ENCODE measurements around the gene CD82.

Gene CD82

GRCh38 chr11:44565211-44565952, at the start of gene CD82:
Gene CD82 (plus strand): TSS chr11:44565663. CDS start chr11:44594663, 29,000 bp downstream.
- Histone ChIP-seq H3K9me3 (replicated peaks in 1 of 11) (no peaks in the 10 kb centered on the region), H3K27ac (peak within 1 kb of the TSS; percentile 65 to 96 (median 84)), H3K4me3 (peak within 1 kb of the TSS; percentile 56 to 72 (median 66)), H4K20me1 (peaks cover 0 to 4% (median 0%) of the 10 kb centered on the region in 11 experiments; a peak in 1 of 22 replicates), H3K4me1 (peaks cover 67 to 94% (median 75%) of the 10 kb centered on the region in 10 experiments), H3K27me3 (no peaks in the 10 kb centered on the region), H3K36me3 (no peaks in the 10 kb centered on the region), H3K9ac (peak within 1 kb of the TSS; percentile 67 to 87 (median 82)), H3K4me2 (peak within 1 kb of the TSS; percentile 95 to 100 (median 99))
- TF ChIP-seq Cebpa-rat (IDR thresholded peaks at IDR 0.05), result no peak

GRCh38 chr11:44516688-44517507, 48.6 kb upstream of the CD82 start:
- H3K9ac ChIP-seq, result no peak overlapping the region

GRCh38 chr11:44517541-44517940, 47.9 kb upstream of the CD82 start:
- Histone ChIP-seq H3K9me3 (replicated peaks in 1 of 11) (no peaks in the 10 kb centered on the region), H3K27me3 (peaks cover 11 to 26% (median 19%) of the 10 kb centered on the region in 11 experiments; a peak in 20 of 22 replicates), H3K27ac (no peak overlapping the region), H4K20me1 (peaks cover 0 to 3% (median 0%) of the 10 kb centered on the region in 11 experiments; a peak in 1 of 22 replicates), H3K4me3 (no peak overlapping the region), H3K9ac (no peak overlapping the region), H3K4me1 (peaks cover 0 to 12% (median 2%) of the 10 kb centered on the region in 10 experiments; a peak in 6 of 20 replicates), H3K36me3 (no peaks in the 10 kb centered on the region), H3K4me2 (no peak overlapping the region)
- no peak for TF ChIP-seq Cebpa-rat (IDR thresholded peaks at IDR 0.05)

More at GRCh38 chr11:44516688-44517507, 48.6 kb upstream of the CD82 start:
- H4K20me1 ChIP-seq, result peaks cover 0 to 3% (median 0%) of the 10 kb centered on the region in 11 experiments; a peak in 1 of 22 replicates
- no peak overlapping the region for H3K4me3 ChIP-seq
- H3K27me3 ChIP-seq, result peaks cover 11 to 26% (median 19%) of the 10 kb centered on the region in 11 experiments; a peak in 20 of 22 replicates
- peaks cover 0 to 12% (median 2%) of the 10 kb centered on the region in 10 experiments; a peak in 6 of 20 replicates for H3K4me1 ChIP-seq
- H3K4me2 ChIP-seq, result no peak overlapping the region
- H3K36me3 ChIP-seq, result no peaks in the 10 kb centered on the region
- H3K27ac ChIP-seq, result no peak overlapping the region
- H3K9me3 ChIP-seq (replicated peaks in 1 of 11), result no peaks in the 10 kb centered on the region
- no peak for TF ChIP-seq Cebpa-rat (IDR thresholded peaks at IDR 0.05)

- Histone ChIP-seq H3K36me3 (no peaks in the 10 kb centered on the region), H3K4me1 (peaks cover 0 to 15% (median 6%) of the 10 kb centered on the region in 10 experiments; a peak in 13 of 20 replicates), H3K27ac (no peak overlapping the region), H3K27me3 (peaks cover 11 to 26% (median 19%) of the 10 kb centered on the region in 11 experiments; a peak in 20 of 22 replicates), H3K9me3 (replicated peaks in 1 of 11) (no peaks in the 10 kb centered on the region), H3K4me2 (peak overlapping the region in 1 of 11 experiments; percentile 3; a peak in 1 of 22 replicates), H3K4me3 (no peak overlapping the region), H3K9ac (no peak overlapping the region; a peak in 1 of 22 replicates), H4K20me1 (peaks cover 0 to 3% (median 0%) of the 10 kb centered on the region in 11 experiments; a peak in 1 of 22 replicates)
- TF ChIP-seq Cebpa-rat (IDR thresholded peaks at IDR 0.05), result no peak
Observed at GRCh38 chr11:44518968-44519550, 46.4 kb upstream of the CD82 start.

- Histone ChIP-seq H3K27me3 (peaks cover 11 to 26% (median 19%) of the 10 kb centered on the region in 11 experiments; a peak in 20 of 22 replicates), H3K4me3 (no peak overlapping the region), H3K4me2 (peak overlapping the region in 6 of 11 experiments; percentile 8 to 32 (median 16); a peak in 4 of 22 replicates), H3K27ac (no peak overlapping the region), H3K9ac (no peak overlapping the region), H3K9me3 (replicated peaks in 1 of 11) (no peaks in the 10 kb centered on the region), H4K20me1 (peaks cover 0 to 3% (median 0%) of the 10 kb centered on the region in 11 experiments; a peak in 1 of 22 replicates), H3K4me1 (peaks cover 10 to 26% (median 17%) of the 10 kb centered on the region in 10 experiments), H3K36me3 (no peaks in the 10 kb centered on the region)
- TF ChIP-seq Cebpa-rat (IDR thresholded peaks at IDR 0.05), result no peak
Observed at GRCh38 chr11:44519989-44520737, 45.3 kb upstream of the CD82 start.

- H3K9ac ChIP-seq, result no peak overlapping the region
- peaks cover 20 to 36% (median 27%) of the 10 kb centered on the region in 10 experiments for H3K4me1 ChIP-seq
- no peak overlapping the region for H3K4me2 ChIP-seq
- TF ChIP-seq Cebpa-rat (IDR thresholded peaks at IDR 0.05), result no peak
- peaks cover 0 to 3% (median 0%) of the 10 kb centered on the region in 11 experiments; a peak in 1 of 22 replicates for H4K20me1 ChIP-seq
- no peaks in the 10 kb centered on the region for H3K9me3 ChIP-seq (replicated peaks in 1 of 11)
- H3K27ac ChIP-seq, result no peak overlapping the region
- no peak overlapping the region for H3K4me3 ChIP-seq
- H3K36me3 ChIP-seq, result no peaks in the 10 kb centered on the region
- H3K27me3 ChIP-seq, result peaks cover 11 to 26% (median 19%) of the 10 kb centered on the region in 11 experiments; a peak in 20 of 22 replicates
Observed at GRCh38 chr11:44521148-44521547, 44.3 kb upstream of the CD82 start.

- no peaks in the 10 kb centered on the region for H3K36me3 ChIP-seq
- peaks cover 0 to 3% (median 0%) of the 10 kb centered on the region in 11 experiments; a peak in 1 of 22 replicates for H4K20me1 ChIP-seq
- no peak overlapping the region for H3K27ac ChIP-seq
- peaks cover 11 to 26% (median 19%) of the 10 kb centered on the region in 11 experiments; a peak in 20 of 22 replicates for H3K27me3 ChIP-seq
- H3K4me3 ChIP-seq, result no peak overlapping the region
- TF ChIP-seq Cebpa-rat (IDR thresholded peaks at IDR 0.05), result no peak
- no peak overlapping the region for H3K9ac ChIP-seq
- no peaks in the 10 kb centered on the region for H3K9me3 ChIP-seq (replicated peaks in 1 of 11)
- no peak overlapping the region for H3K4me2 ChIP-seq
- peaks cover 31 to 48% (median 39%) of the 10 kb centered on the region in 10 experiments for H3K4me1 ChIP-seq
Observed at GRCh38 chr11:44522294-44522693, 43.2 kb upstream of the CD82 start.

GRCh38 chr11:44524346-44524745, 41.1 kb upstream of the CD82 start:
- H3K27me3 ChIP-seq, result peaks cover 11 to 21% (median 18%) of the 10 kb centered on the region in 11 experiments; a peak in 20 of 22 replicates
- TF ChIP-seq Cebpa-rat (IDR thresholded peaks at IDR 0.05), result no peak
- peak overlapping the region; percentile 65 to 91 (median 86); a peak in 21 of 22 replicates for H3K4me2 ChIP-seq
- H4K20me1 ChIP-seq, result peaks cover 0 to 3% (median 0%) of the 10 kb centered on the region in 11 experiments; a peak in 1 of 22 replicates
- no peak overlapping the region for H3K4me3 ChIP-seq
- no peaks in the 10 kb centered on the region for H3K9me3 ChIP-seq (replicated peaks in 1 of 11)
- H3K9ac ChIP-seq, result no peak overlapping the region
- H3K36me3 ChIP-seq, result no peaks in the 10 kb centered on the region
- H3K4me1 ChIP-seq, result peaks cover 31 to 68% (median 56%) of the 10 kb centered on the region in 10 experiments
- no peak overlapping the region; a peak in 1 of 22 replicates for H3K27ac ChIP-seq

Data from BLaER1 treated with 17β-estradiol and CSF1 and Interleukin-3, amounts not matched to agents 10 nM and 100 nM (cell line).